Activated CD8-positive, alpha-beta T cell treated with anti-CD3 and anti-CD28 coated beads for 36 hours (primary cell): ENCODE measurements around the gene UCK1. TPM values are rescaled to one million over a fixed set of nuclear protein-coding genes. Genes with fewer than 3 reads are reported as not detected.

ENCODE experiments used
- ATAC-seq: fragments of 200-7000 bp; cut with Tn5 transposase; one replicate; pipeline ENCODE4 v1.10.0; 2021; ENCODE audit warnings: mild to moderate bottlenecking, moderate library complexity
- CTCF ChIA-PET: fragments of 350-600 bp; sonication (Branson Sonifier 250); formaldehyde crosslinking; loops from one replicate; lab custom pipeline; 2021; ENCODE audit warnings: antibody characterized with exemption; lab: Charles Lee
- POLR2A ChIA-PET: fragments of 350-600 bp; sonication (Branson Sonifier 250); formaldehyde crosslinking; loops from one replicate; lab custom pipeline; 2021; ENCODE audit warnings: antibody characterized with exemption; lab: Charles Lee
- DNase-seq: peaks from one replicate; pipeline ENCODE4 v3.0.0-alpha.2; 2020
- H3K27ac Mint-ChIP-seq: one replicate; pipeline ENCODE4 v1.8.0; 2021; ENCODE audit warnings: mild to moderate bottlenecking, mixed read lengths
- H3K27me3 Mint-ChIP-seq: one replicate; pipeline ENCODE4 v1.8.0; 2021; ENCODE audit warnings: mixed read lengths
- H3K36me3 Mint-ChIP-seq: one replicate; pipeline ENCODE4 v1.8.0; 2021; ENCODE audit warnings: low read depth, mixed read lengths
- H3K4me1 Mint-ChIP-seq: one replicate; pipeline ENCODE4 v1.8.0; 2021; ENCODE audit warnings: low read depth, mixed read lengths
- H3K4me3 Mint-ChIP-seq: one replicate; pipeline ENCODE4 v1.8.0; 2021; ENCODE audit warnings: mild to moderate bottlenecking, moderate library complexity, mixed read lengths
- H3K9me3 Mint-ChIP-seq: one replicate; pipeline ENCODE4 v1.8.0; 2021; ENCODE audit warnings: mixed read lengths
- CTCF ChIP-seq: fragments of 200-600 bp; IDR thresholded peaks from one replicate; pipeline ENCODE4 v1.8.0; 2022; ENCODE audit warnings: antibody characterized with exemption, mild to moderate bottlenecking
- intact Hi-C: fragments of 100-400 bp; cut with micrococcal nuclease; formaldehyde crosslinking; loops from one replicate; pipeline ENCODE4 v1.10.0; 2022
- total RNA-seq, 2 experiments: library from RNA; stranded (reverse); gene quantifications; one replicate each; pipeline ENCODE4 v1.2.3, GENCODE V29; 2021

The UCK1 gene
- total RNA-seq, 2 experiments from 2014 or later, result 16.7 to 22.1 TPM

- no peak for TF ChIP-seq CTCF
- ATAC-seq, result no peak
- intact Hi-C loops, result no loop called here
- CTCF ChIA-PET, result interaction anchor here (1.1 kb wide), 1 partner anchor 9 kb away, joined by 3 read pairs; no protein-coding TSS in a partner anchor
- peaks cover 53% of the 10 kb centered on the region for H3K27me3 Mint-ChIP-seq
- H3K4me1 Mint-ChIP-seq, result peaks cover 18% of the 10 kb centered on the region
- no peak within 1 kb of the TSS for H3K4me3 Mint-ChIP-seq
- POLR2A ChIA-PET, result interaction anchor here (2.3 kb wide), 1 partner anchor 18 kb away, joined by 9 read pairs; no protein-coding TSS in a partner anchor
- peaks cover 16% of the 10 kb centered on the region for H3K36me3 Mint-ChIP-seq
- peaks cover 26% of the 10 kb centered on the region for H3K9me3 Mint-ChIP-seq
- no peak within 1 kb of the TSS for H3K27ac Mint-ChIP-seq
- no peak for DNase-seq
Measured at GRCh38 chr9:131545003-131545785, 14.1 kb upstream of the UCK1 start, which contains the start of gene PRRT1B. PRRT1B (plus strand) TSS chr9:131545523; CDS start chr9:131545616, 93 bp downstream.

- no peak for ATAC-seq
- TF ChIP-seq CTCF, result no peak
- peaks cover 22% of the 10 kb centered on the region for H3K4me1 Mint-ChIP-seq
- H3K4me3 Mint-ChIP-seq, result no peak overlapping the region
- ChIA-PET CTCF (no interaction called here), POLR2A (no interaction called here)
- peaks cover 10% of the 10 kb centered on the region for H3K36me3 Mint-ChIP-seq
- peaks cover 33% of the 10 kb centered on the region for H3K27me3 Mint-ChIP-seq
- H3K9me3 Mint-ChIP-seq, result peaks cover 17% of the 10 kb centered on the region
- no peak for DNase-seq
- intact Hi-C loops, result no loop called here
- H3K27ac Mint-ChIP-seq, result no peak overlapping the region
Measured at GRCh38 chr9:131543141-131543540, 12.1 kb upstream of the UCK1 start.

GRCh38 chr9:131539223-131539923 lies 8.3 kb upstream of the UCK1 start:
- intact Hi-C loops, result no loop called here
- no peak for TF ChIP-seq CTCF
- H3K27ac Mint-ChIP-seq, result no peak overlapping the region
- no peak overlapping the region for H3K4me3 Mint-ChIP-seq
- POLR2A ChIA-PET, result no interaction called here
- DNase-seq, result peak; percentile 34
- ATAC-seq, result peak; percentile 34
- H3K9me3 Mint-ChIP-seq, result peaks cover 11% of the 10 kb centered on the region
- H3K27me3 Mint-ChIP-seq, result peaks cover 3% of the 10 kb centered on the region
- H3K4me1 Mint-ChIP-seq, result peaks cover 21% of the 10 kb centered on the region
- CTCF ChIA-PET, result no interaction called here
- peaks cover 4% of the 10 kb centered on the region for H3K36me3 Mint-ChIP-seq

GRCh38 chr9:131537946-131538345 lies 6.9 kb upstream of the UCK1 start:
- ChIA-PET POLR2A (no interaction called here), CTCF (no interaction called here)
- no peak for ATAC-seq
- H3K4me1 Mint-ChIP-seq, result peaks cover 24% of the 10 kb centered on the region
- H3K27ac Mint-ChIP-seq, result no peak overlapping the region
- H3K9me3 Mint-ChIP-seq, result peaks cover 3% of the 10 kb centered on the region
- no peak for DNase-seq
- H3K36me3 Mint-ChIP-seq, result no peaks in the 10 kb centered on the region
- H3K27me3 Mint-ChIP-seq, result no peaks in the 10 kb centered on the region
- TF ChIP-seq CTCF, result no peak
- intact Hi-C loops, result no loop called here
- no peak overlapping the region for H3K4me3 Mint-ChIP-seq
